Fibroblast of lung (primary cell): ENCODE results near the gene SPIN1.

Experiments
- CTCF ChIP-seq, 2 donors: IDR thresholded peaks in 1 of 2; conservative IDR thresholded peaks in 1 of 2; 1 replicate in 1 of 2; 2 replicates in 1 of 2; pipeline ENCODE4 v1.5.1; 2011 to 2012; ENCODE audit warnings: low read length in 2 of 2, control low read depth in 1 of 2, inconsistent platforms in 1 of 2, low read depth in 1 of 2, mild to moderate bottlenecking in 1 of 2
- EZH2 ChIP-seq: IDR thresholded peaks from 2 replicates; pipeline ENCODE4 v1.5.1; 2012; ENCODE audit warnings: low read length, control low read depth, mild to moderate bottlenecking; ENCODE audit errors: missing control alignments

- TF ChIP-seq CTCF (conservative IDR thresholded peaks at IDR 0.05 in 1 of 2, IDR thresholded peaks at IDR 0.05 in 1 of 2; ENCODE audit: low read depth in 1 of 2, low read length in 2 of 2) = no peak
- no peak for TF ChIP-seq EZH2
These were observed 23.2 kb downstream of the SPIN1 start for GRCh38 chr9:88411471-88411870.
